Trophoblast cell (in vitro differentiated cells and primary cell): Measurements from ENCODE around the gene SLC41A3. TPM values are rescaled to one million over a fixed set of nuclear protein-coding genes. Genes with fewer than 3 reads are reported as not detected.

Experiments used
- DNase-seq, 2 donors: peaks; one replicate each; pipeline ENCODE4 v3.0.0-alpha.2; 2016
- H2AFZ ChIP-seq: 2 replicates; pipeline ENCODE4 v1.6.1; 2013; ENCODE audit warnings: low read length, moderate library complexity, mild to moderate bottlenecking; ENCODE audit not compliant: insufficient read depth, poor library complexity
- H2AK5ac ChIP-seq: 2 replicates; pipeline ENCODE4 v1.6.1; 2013; ENCODE audit warnings: mild to moderate bottlenecking, low read length
- H2BK120ac ChIP-seq: 2 replicates; pipeline ENCODE4 v1.6.1; 2013; ENCODE audit warnings: low read length, mild to moderate bottlenecking, moderate library complexity; ENCODE audit not compliant: insufficient read depth, poor library complexity
- H2BK12ac ChIP-seq: 2 replicates; pipeline ENCODE4 v1.6.1; 2013; ENCODE audit warnings: mild to moderate bottlenecking, low read length, moderate library complexity
- H2BK5ac ChIP-seq: 2 replicates; pipeline ENCODE4 v1.6.1; 2013; ENCODE audit warnings: low read length, low read depth, moderate library complexity, mild to moderate bottlenecking; ENCODE audit not compliant: poor library complexity
- H3K14ac ChIP-seq: 2 replicates; pipeline ENCODE4 v1.6.1; 2013; ENCODE audit warnings: mild to moderate bottlenecking, low read length
- H3K18ac ChIP-seq: 2 replicates; pipeline ENCODE4 v1.6.1; 2013; ENCODE audit warnings: mild to moderate bottlenecking, low read length
- H3K23ac ChIP-seq: 2 replicates; pipeline ENCODE4 v1.6.1; 2013; ENCODE audit warnings: low read length
- H3K27ac ChIP-seq: 2 replicates; pipeline ENCODE4 v1.5.1; 2013; ENCODE audit warnings: low read depth, mild to moderate bottlenecking, inconsistent platforms, low read length, moderate library complexity
- H3K27me3 ChIP-seq: 2 replicates; pipeline ENCODE4 v1.6.1; 2013; ENCODE audit warnings: inconsistent platforms, mild to moderate bottlenecking, low read length, moderate library complexity; ENCODE audit not compliant: insufficient read depth
- H3K36me3 ChIP-seq, 2 experiments: 1 replicate in 1 of 2; 2 replicates in 1 of 2; pipeline ENCODE4 v1.6.1; 2013; ENCODE audit warnings: low read length in 2 of 2, mild to moderate bottlenecking in 2 of 2, moderate library complexity in 1 of 2; ENCODE audit not compliant: insufficient read depth in 2 of 2, control insufficient read depth in 1 of 2
- H3K4ac ChIP-seq: 2 replicates; pipeline ENCODE4 v1.6.1; 2013; ENCODE audit warnings: low read depth, mild to moderate bottlenecking, low read length, moderate library complexity
- H3K4me1 ChIP-seq, 2 experiments: 1 replicate in 1 of 2; 2 replicates in 1 of 2; pipeline ENCODE4 v1.6.1; 2013; ENCODE audit warnings: low read length in 2 of 2, mild to moderate bottlenecking in 2 of 2, moderate library complexity in 1 of 2; ENCODE audit not compliant: insufficient read depth in 2 of 2, control insufficient read depth in 1 of 2
- H3K4me2 ChIP-seq: 2 replicates; pipeline ENCODE4 v1.6.1; 2013; ENCODE audit warnings: inconsistent platforms, mild to moderate bottlenecking, low read length, moderate library complexity
- H3K4me3 ChIP-seq: 2 replicates; pipeline ENCODE4 v1.5.1; 2013; ENCODE audit warnings: mild to moderate bottlenecking, low read depth, low read length, inconsistent platforms
- H3K79me1 ChIP-seq: one replicate; pipeline ENCODE4 v1.6.1; 2013; ENCODE audit warnings: low read length
- H3K79me2 ChIP-seq: 2 replicates; pipeline ENCODE4 v1.6.1; 2013; ENCODE audit warnings: low read length, mild to moderate bottlenecking; ENCODE audit not compliant: control insufficient read depth, insufficient read depth, poor library complexity
- H3K9ac ChIP-seq: 2 replicates; pipeline ENCODE4 v1.6.1; 2013; ENCODE audit warnings: mild to moderate bottlenecking, low read length
- H3K9me3 ChIP-seq: 2 replicates; pipeline ENCODE4 v1.6.1; 2013; ENCODE audit warnings: low read depth, mild to moderate bottlenecking, control low read depth, inconsistent platforms, low read length; ENCODE audit not compliant: insufficient read depth
- H4K12ac ChIP-seq: 2 replicates; pipeline ENCODE4 v1.6.1; 2013; ENCODE audit warnings: low read depth, mild to moderate bottlenecking, low read length, moderate library complexity
- H4K8ac ChIP-seq: 2 replicates; pipeline ENCODE4 v1.6.1; 2013; ENCODE audit warnings: low read depth, mild to moderate bottlenecking, low read length, moderate library complexity
- H4K91ac ChIP-seq: one replicate; pipeline ENCODE4 v1.6.1; 2013; ENCODE audit warnings: low read depth, mild to moderate bottlenecking, low read length, moderate library complexity
- WGBS: extraction: QIAGEN DNeasy Blood & Tissue Kit; methylation state at CpG from one replicate; pipeline ENCODE4 v1.1.7; 2013; ENCODE audit warnings: missing lambda C conversion rate; ENCODE audit not compliant: insufficient read length, insufficient coverage; ENCODE audit errors: extremely low coverage; 5-methylcytosine and 5-hydroxymethylcytosine counted together
- polyA plus RNA-seq: library from polyadenylated mRNA; stranded (reverse); fragments of 200-250 nt; gene quantifications from 2 replicates; pipeline ENCODE4 v1.2.3, GENCODE V29; 2013

Gene SLC41A3
- polyA plus RNA-seq: 26.0 and 27.7 TPM in 2 replicates

GRCh38 chr3:126083913-126084767 is at the start of gene SLC41A3:
SLC41A3 (minus strand) TSS chr3:126084124; CDS start chr3:126068219, 15,905 bp downstream.
- peak within 1 kb of the TSS; percentile 73 for H3K4me3 ChIP-seq
- H3K23ac ChIP-seq: no peak within 1 kb of the TSS
- peak within 1 kb of the TSS; percentile 4 for H3K4ac ChIP-seq
- H2BK5ac ChIP-seq: peak within 1 kb of the TSS; percentile 83
- peak within 1 kb of the TSS; percentile 84 for H3K27ac ChIP-seq
- H3K9ac ChIP-seq: peak within 1 kb of the TSS; percentile 75
- peak within 1 kb of the TSS; percentile 72 for H3K4me2 ChIP-seq
- H3K79me2 ChIP-seq: peaks cover 2% of the 10 kb centered on the region
- DNase-seq: peak; percentile 87 to 88
- peak within 1 kb of the TSS; percentile 83 for H3K18ac ChIP-seq
- peak within 1 kb of the TSS; percentile 20 for H4K12ac ChIP-seq
- H2BK120ac ChIP-seq: peak within 1 kb of the TSS; percentile 65
- no peak within 1 kb of the TSS for H2BK12ac ChIP-seq
- peak within 1 kb of the TSS; percentile 70 for H3K14ac ChIP-seq
- WGBS: no CpG with 5 or more reads among the region's 72 CpGs
- peaks cover 1% of the 10 kb centered on the region for H3K9me3 ChIP-seq
- peak within 1 kb of the TSS; percentile 66 for H2AFZ ChIP-seq
- H4K91ac ChIP-seq: peak within 1 kb of the TSS; percentile 36
- H3K36me3 ChIP-seq: peaks cover 0 to 1% of the 10 kb centered on the region in 2 experiments
- H3K4me1 ChIP-seq: peaks cover 0 to 6% of the 10 kb centered on the region in 2 experiments
- no peak within 1 kb of the TSS for H2AK5ac ChIP-seq
- no peaks in the 10 kb centered on the region for H3K27me3 ChIP-seq
- peak within 1 kb of the TSS; percentile 89 for H4K8ac ChIP-seq
- peaks cover 11% of the 10 kb centered on the region for H3K79me1 ChIP-seq

GRCh38 chr3:126133606-126134005 is 49.7 kb upstream of the SLC41A3 start:
- no peak overlapping the region for H2AK5ac ChIP-seq
- no peak overlapping the region for H3K4ac ChIP-seq
- H2BK5ac ChIP-seq: no peak overlapping the region
- H4K12ac ChIP-seq: no peak overlapping the region
- no peak overlapping the region for H3K4me3 ChIP-seq
- H2BK120ac ChIP-seq: no peak overlapping the region
- no peak for DNase-seq
- H3K9me3 ChIP-seq: peaks cover 5% of the 10 kb centered on the region
- H3K14ac ChIP-seq: no peak overlapping the region
- H3K27ac ChIP-seq: no peak overlapping the region
- no peak overlapping the region for H3K9ac ChIP-seq
- no peaks in the 10 kb centered on the region for H3K27me3 ChIP-seq
- no peak overlapping the region for H2BK12ac ChIP-seq
- H3K4me1 ChIP-seq: no peaks in the 10 kb centered on the region
- H3K79me2 ChIP-seq: no peaks in the 10 kb centered on the region
- H3K23ac ChIP-seq: no peak overlapping the region
- H3K4me2 ChIP-seq: no peak overlapping the region
- no peaks in the 10 kb centered on the region for H3K36me3 ChIP-seq
- no CpG with 5 or more reads among the region's 6 CpGs for WGBS
- H2AFZ ChIP-seq: no peak overlapping the region
- H3K18ac ChIP-seq: no peak overlapping the region
- no peak overlapping the region for H4K91ac ChIP-seq
- H3K79me1 ChIP-seq: no peaks in the 10 kb centered on the region
- H4K8ac ChIP-seq: no peak overlapping the region

DNA sequence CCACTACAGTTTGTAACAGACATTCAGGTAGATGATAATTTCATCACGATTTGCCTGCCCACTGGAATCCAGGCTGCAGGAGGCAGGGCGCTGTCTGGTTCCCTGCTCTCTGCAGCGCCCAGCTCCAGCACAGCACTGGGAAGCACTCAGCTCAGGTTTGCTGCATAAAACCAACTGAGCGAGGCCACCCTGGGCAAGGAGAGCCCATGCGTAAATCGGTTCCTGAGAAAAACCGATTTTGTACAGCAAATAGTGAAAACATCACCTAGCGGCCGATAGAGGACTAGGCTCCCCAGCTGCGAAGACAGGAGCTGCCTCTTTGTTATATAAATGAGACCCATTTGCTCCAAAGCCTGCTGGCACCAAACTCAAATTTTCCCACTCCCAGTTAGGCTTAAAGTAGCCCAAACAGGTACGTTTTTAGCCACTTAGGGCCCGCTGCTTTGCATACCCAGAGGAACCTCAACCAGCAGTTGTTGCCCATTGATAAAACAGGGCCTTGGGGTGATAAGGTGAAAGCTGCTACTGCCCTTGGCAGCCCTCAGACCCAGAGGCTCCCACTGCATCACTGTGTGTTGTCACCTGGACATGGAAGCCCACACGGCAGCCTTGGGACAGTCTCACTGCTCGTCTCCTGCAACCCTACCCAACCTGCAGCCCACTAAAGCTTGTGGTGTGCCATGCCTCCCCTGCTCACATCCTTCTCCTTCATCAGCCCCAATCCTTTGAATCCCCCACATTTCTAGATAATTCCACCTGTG is 49.0 kb upstream of the SLC41A3 start:
- no peaks in the 10 kb centered on the region for H3K79me2 ChIP-seq
- H2BK120ac ChIP-seq: no peak overlapping the region
- peak in 1 of 2 donors; percentile 40 for DNase-seq

DNA sequence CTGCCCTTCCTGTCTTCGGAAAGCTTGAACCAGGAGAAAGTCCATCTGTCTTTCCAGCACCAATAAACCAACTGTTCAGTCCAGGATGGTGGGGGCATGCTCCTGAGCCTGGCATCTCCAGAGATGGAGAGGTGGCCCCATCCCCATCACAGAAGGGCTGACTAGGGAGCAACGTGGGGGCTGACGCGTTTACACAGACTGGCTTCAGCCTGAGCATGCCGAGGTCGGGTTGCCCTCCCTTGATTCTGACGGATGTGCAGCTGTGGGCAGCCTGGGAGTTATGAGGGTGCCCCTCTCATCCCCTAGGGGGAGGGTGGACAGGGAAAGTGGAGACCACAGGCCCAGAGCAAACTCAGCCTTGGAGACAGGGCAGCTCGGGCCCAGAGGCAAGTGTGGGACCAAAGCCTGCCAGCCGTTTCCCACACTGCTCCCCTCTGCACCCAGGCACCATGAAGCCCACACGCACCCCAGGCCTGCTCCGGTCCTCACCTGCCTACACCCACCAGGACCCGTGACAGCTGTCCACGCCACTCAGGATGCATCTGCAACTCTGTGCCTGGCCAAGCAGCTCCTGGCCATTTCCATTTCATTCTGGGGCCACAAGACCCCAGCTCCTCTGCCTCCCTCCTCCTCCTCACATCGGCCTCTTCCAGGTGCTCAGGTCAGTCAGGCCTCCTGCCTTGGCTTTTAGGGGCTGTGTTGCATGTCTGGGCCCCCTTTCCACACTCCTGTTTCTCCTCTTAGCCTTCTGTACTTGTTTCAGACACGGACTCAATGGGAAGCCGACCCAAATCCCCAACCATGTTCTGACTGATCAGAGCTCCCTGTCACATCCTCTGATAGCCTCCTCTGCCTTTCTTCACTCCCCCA is 48.2 kb upstream of the SLC41A3 start:
- Histone ChIP-seq H2BK5ac (no peak overlapping the region), H3K9me3 (peaks cover 5% of the 10 kb centered on the region), H3K4me1 (no peaks in the 10 kb centered on the region), H3K14ac (no peak overlapping the region), H3K4me3 (no peak overlapping the region), H3K23ac (no peak overlapping the region), H3K4ac (no peak overlapping the region), H4K12ac (no peak overlapping the region), H3K79me1 (no peaks in the 10 kb centered on the region), H3K79me2 (no peaks in the 10 kb centered on the region), H3K18ac (no peak overlapping the region), H3K36me3 (no peaks in the 10 kb centered on the region), H3K27ac (no peak overlapping the region), H3K27me3 (no peaks in the 10 kb centered on the region), H4K91ac (no peak overlapping the region), H2AK5ac (no peak overlapping the region), H3K9ac (no peak overlapping the region), H2AFZ (no peak overlapping the region), H3K4me2 (no peak overlapping the region), H2BK120ac (no peak overlapping the region), H2BK12ac (no peak overlapping the region), H4K8ac (no peak overlapping the region)
- DNase-seq: no peak
- WGBS: no CpG with 5 or more reads among the region's 16 CpGs

More for the DNA sequence above, 49.0 kb upstream of the SLC41A3 start:
- Histone ChIP-seq H3K79me1 (no peaks in the 10 kb centered on the region), H2AK5ac (no peak overlapping the region), H3K4me1 (no peaks in the 10 kb centered on the region), H3K9ac (no peak overlapping the region), H2AFZ (no peak overlapping the region), H4K8ac (no peak overlapping the region), H3K4me3 (no peak overlapping the region), H3K27ac (no peak overlapping the region), H4K91ac (no peak overlapping the region), H2BK5ac (no peak overlapping the region), H3K9me3 (peaks cover 5% of the 10 kb centered on the region), H3K4me2 (no peak overlapping the region), H3K14ac (no peak overlapping the region), H3K27me3 (no peaks in the 10 kb centered on the region), H3K23ac (no peak overlapping the region), H3K18ac (no peak overlapping the region), H3K4ac (no peak overlapping the region), H2BK12ac (no peak overlapping the region), H3K36me3 (no peaks in the 10 kb centered on the region), H4K12ac (no peak overlapping the region)
- WGBS: no CpG with 5 or more reads among the region's 14 CpGs
